ENCODE data around the gene EEF2.

The EEF2 gene

GRCh38 chr19:3978145-3978544, 7.1 kb downstream of the EEF2 start:
- peaks cover 83 to 84% (median 84%) of the 10 kb centered on the region in 11 experiments for H4K20me1 ChIP-seq
- TF ChIP-seq Cebpa-rat (IDR thresholded peaks at IDR 0.05): no peak
- peak overlapping the region in 7 of 11 experiments; percentile 21 to 99 (median 98); a peak in 11 of 22 replicates for H3K27ac ChIP-seq
- H3K4me3 ChIP-seq: no peak overlapping the region
- peak overlapping the region in 8 of 11 experiments; percentile 4 to 98 (median 29); a peak in 9 of 22 replicates for H3K9ac ChIP-seq
- H3K36me3 ChIP-seq: peaks cover 80 to 84% (median 83%) of the 10 kb centered on the region in 11 experiments
- H3K4me2 ChIP-seq: peak overlapping the region in 8 of 11 experiments; percentile 1 to 43 (median 32); a peak in 12 of 22 replicates
- H3K9me3 ChIP-seq (replicated peaks in 1 of 11): no peaks in the 10 kb centered on the region
- peaks cover 42 to 73% (median 68%) of the 10 kb centered on the region in 10 experiments for H3K4me1 ChIP-seq
- H3K27me3 ChIP-seq: no peaks in the 10 kb centered on the region

- Histone ChIP-seq H3K4me2 (peak overlapping the region in 9 of 11 experiments; percentile 1 to 43 (median 28); a peak in 17 of 22 replicates), H3K9me3 (replicated peaks in 1 of 11) (no peaks in the 10 kb centered on the region), H3K4me3 (0 out of 20 replicates have a peak overlapping the region, but pooled peaks of 1 of the 10 experiments have one; percentile 11), H3K9ac (peak overlapping the region in 10 of 11 experiments; percentile 4 to 98 (median 29); a peak in 15 of 22 replicates), H3K27ac (peak overlapping the region in 8 of 11 experiments; percentile 14 to 98 (median 29); a peak in 12 of 22 replicates), H3K27me3 (no peaks in the 10 kb centered on the region), H3K4me1 (peaks cover 35 to 66% (median 61%) of the 10 kb centered on the region in 10 experiments), H3K36me3 (peaks cover 76 to 81% (median 80%) of the 10 kb centered on the region in 11 experiments), H4K20me1 (peaks cover 76 to 84% (median 82%) of the 10 kb centered on the region in 11 experiments)
- TF ChIP-seq Cebpa-rat (IDR thresholded peaks at IDR 0.05): no peak
Measured at GRCh38 chr19:3977242-3978143, 7.8 kb downstream of the EEF2 start.

- Histone ChIP-seq H3K36me3 (peaks cover 68 to 76% (median 73%) of the 10 kb centered on the region in 11 experiments), H3K9me3 (replicated peaks in 1 of 11) (no peaks in the 10 kb centered on the region), H3K4me3 (0 out of 20 replicates have a peak overlapping the region, but pooled peaks of 1 of the 10 experiments have one; percentile 11), H4K20me1 (peaks cover 68 to 84% (median 82%) of the 10 kb centered on the region in 11 experiments), H3K27ac (peak overlapping the region in 8 of 11 experiments; percentile 8 to 98 (median 20); a peak in 8 of 22 replicates), H3K27me3 (no peaks in the 10 kb centered on the region), H3K9ac (peak overlapping the region in 10 of 11 experiments; percentile 4 to 44 (median 28); a peak in 14 of 22 replicates), H3K4me2 (peak overlapping the region in 9 of 11 experiments; percentile 1 to 43 (median 28); a peak in 15 of 22 replicates), H3K4me1 (peaks cover 29 to 59% (median 54%) of the 10 kb centered on the region in 10 experiments)
- no peak for TF ChIP-seq Cebpa-rat (IDR thresholded peaks at IDR 0.05)
Measured at GRCh38 chr19:3976495-3977241, 8.6 kb downstream of the EEF2 start.

GRCh38 chr19:3975637-3976087, 9.6 kb downstream of the EEF2 start:
- no peak overlapping the region for H3K9ac ChIP-seq
- peaks cover 58 to 66% (median 63%) of the 10 kb centered on the region in 11 experiments for H3K36me3 ChIP-seq
- H3K9me3 ChIP-seq (replicated peaks in 1 of 11): no peaks in the 10 kb centered on the region
- H3K4me3 ChIP-seq: no peak overlapping the region
- H3K4me2 ChIP-seq: no peak overlapping the region
- H3K27ac ChIP-seq: no peak overlapping the region
- H3K27me3 ChIP-seq: no peaks in the 10 kb centered on the region
- H4K20me1 ChIP-seq: peaks cover 58 to 81% (median 78%) of the 10 kb centered on the region in 11 experiments
- TF ChIP-seq Cebpa-rat (IDR thresholded peaks at IDR 0.05): no peak
- H3K4me1 ChIP-seq: peaks cover 24 to 55% (median 49%) of the 10 kb centered on the region in 10 experiments

- no peak overlapping the region for H3K4me2 ChIP-seq
- no peaks in the 10 kb centered on the region for H3K27me3 ChIP-seq
- H3K27ac ChIP-seq: no peak overlapping the region
- peaks cover 53 to 61% (median 58%) of the 10 kb centered on the region in 11 experiments for H3K36me3 ChIP-seq
- H3K9me3 ChIP-seq (replicated peaks in 1 of 11): no peaks in the 10 kb centered on the region
- H3K9ac ChIP-seq: no peak overlapping the region
- TF ChIP-seq Cebpa-rat (IDR thresholded peaks at IDR 0.05): no peak
- H4K20me1 ChIP-seq: peaks cover 53 to 81% (median 77%) of the 10 kb centered on the region in 11 experiments
- H3K4me1 ChIP-seq: peaks cover 18 to 53% (median 45%) of the 10 kb centered on the region in 10 experiments
- no peak overlapping the region for H3K4me3 ChIP-seq
Measured at GRCh38 chr19:3975144-3975543, 10.1 kb downstream of the EEF2 start.

- Histone ChIP-seq H3K27ac (peak within 1 kb of the TSS; percentile 80 to 86 (median 85)), H3K9ac (peak within 1 kb of the TSS; percentile 87 to 96 (median 94)), H3K4me3 (peak within 1 kb of the TSS; percentile 86 to 99 (median 97)), H3K9me3 (replicated peaks in 1 of 11) (no peaks in the 10 kb centered on the region), H4K20me1 (peaks cover 51 to 81% (median 76%) of the 10 kb centered on the region in 11 experiments), H3K4me1 (peaks cover 24 to 33% (median 29%) of the 10 kb centered on the region in 10 experiments), H3K4me2 (peak within 1 kb of the TSS; percentile 87 to 99 (median 95)), H3K36me3 (peaks cover 44 to 55% (median 49%) of the 10 kb centered on the region in 11 experiments), H3K27me3 (no peaks in the 10 kb centered on the region)
- TF ChIP-seq Cebpa-rat (IDR thresholded peaks at IDR 0.05): no peak
Measured at GRCh38 chr19:3970808-3971598, 14.3 kb downstream of the EEF2 start, which contains the start of gene DAPK3. Gene DAPK3, minus strand, starts transcription at chr19:3971099. Its CDS starts 1,364 bp downstream, at chr19:3969735.

- H3K27ac ChIP-seq: peak overlapping the region; percentile 80 to 86 (median 85)
Measured at GRCh38 chr19:3970313-3970807, 14.9 kb downstream of the EEF2 start.

More at GRCh38 chr19:3970313-3970807, 14.9 kb downstream of the EEF2 start:
- Histone ChIP-seq H3K4me2 (peak overlapping the region; percentile 87 to 99 (median 95)), H3K9me3 (replicated peaks in 1 of 11) (no peaks in the 10 kb centered on the region), H3K9ac (peak overlapping the region; percentile 87 to 96 (median 94)), H3K27me3 (no peaks in the 10 kb centered on the region), H3K4me1 (peaks cover 24 to 33% (median 29%) of the 10 kb centered on the region in 10 experiments), H3K36me3 (peaks cover 44 to 55% (median 49%) of the 10 kb centered on the region in 11 experiments), H4K20me1 (peaks cover 50 to 81% (median 76%) of the 10 kb centered on the region in 11 experiments), H3K4me3 (peak overlapping the region; percentile 86 to 99 (median 97))
- TF ChIP-seq Cebpa-rat (IDR thresholded peaks at IDR 0.05): no peak

Measured in BLaER1 treated with 17β-estradiol and CSF1 and Interleukin-3, amounts not matched to agents 10 nM and 100 nM (cell line).